Measurements from ENCODE around the gene CNIH3.
A peak's percentile ranks its signal among the peaks of the same experiment; 100 is the strongest.

Gene CNIH3

GRCh38 chr1:224726441-224727182 is 110.5 kb downstream of the CNIH3 start:
- DNase-seq = peak; percentile 92

GRCh38 chr1:224727351-224728289 is 111.5 kb downstream of the CNIH3 start:
- no peak for DNase-seq

DNA sequence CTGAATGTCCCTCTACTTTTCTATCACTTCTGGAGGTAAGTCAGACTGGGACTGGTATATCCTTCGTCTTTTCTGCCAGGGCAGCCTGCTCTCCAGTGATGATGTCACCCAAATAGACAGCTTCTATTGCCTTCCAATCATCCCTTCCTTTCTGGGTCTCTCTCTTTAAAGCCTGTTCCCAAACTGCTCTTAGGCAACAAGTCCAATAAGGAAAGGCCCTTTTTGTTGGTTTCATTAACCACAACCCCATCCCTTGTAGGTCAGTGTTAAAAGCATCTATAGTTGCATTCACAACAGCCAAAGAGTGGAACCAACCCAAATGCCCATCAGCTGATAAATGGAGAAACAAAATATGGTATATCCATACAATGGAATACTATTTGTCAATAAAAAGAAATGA is 114.4 kb downstream of the CNIH3 start:
- DNase-seq = no peak

GRCh38 chr1:224730965-224731364 is 114.8 kb downstream of the CNIH3 start:
- no peak for DNase-seq

- DNase-seq = no peak
Measured at GRCh38 chr1:224731633-224732032, 115.5 kb downstream of the CNIH3 start.

GRCh38 chr1:224732377-224733026 is 116.4 kb downstream of the CNIH3 start:
- DNase-seq = no peak

DNA sequence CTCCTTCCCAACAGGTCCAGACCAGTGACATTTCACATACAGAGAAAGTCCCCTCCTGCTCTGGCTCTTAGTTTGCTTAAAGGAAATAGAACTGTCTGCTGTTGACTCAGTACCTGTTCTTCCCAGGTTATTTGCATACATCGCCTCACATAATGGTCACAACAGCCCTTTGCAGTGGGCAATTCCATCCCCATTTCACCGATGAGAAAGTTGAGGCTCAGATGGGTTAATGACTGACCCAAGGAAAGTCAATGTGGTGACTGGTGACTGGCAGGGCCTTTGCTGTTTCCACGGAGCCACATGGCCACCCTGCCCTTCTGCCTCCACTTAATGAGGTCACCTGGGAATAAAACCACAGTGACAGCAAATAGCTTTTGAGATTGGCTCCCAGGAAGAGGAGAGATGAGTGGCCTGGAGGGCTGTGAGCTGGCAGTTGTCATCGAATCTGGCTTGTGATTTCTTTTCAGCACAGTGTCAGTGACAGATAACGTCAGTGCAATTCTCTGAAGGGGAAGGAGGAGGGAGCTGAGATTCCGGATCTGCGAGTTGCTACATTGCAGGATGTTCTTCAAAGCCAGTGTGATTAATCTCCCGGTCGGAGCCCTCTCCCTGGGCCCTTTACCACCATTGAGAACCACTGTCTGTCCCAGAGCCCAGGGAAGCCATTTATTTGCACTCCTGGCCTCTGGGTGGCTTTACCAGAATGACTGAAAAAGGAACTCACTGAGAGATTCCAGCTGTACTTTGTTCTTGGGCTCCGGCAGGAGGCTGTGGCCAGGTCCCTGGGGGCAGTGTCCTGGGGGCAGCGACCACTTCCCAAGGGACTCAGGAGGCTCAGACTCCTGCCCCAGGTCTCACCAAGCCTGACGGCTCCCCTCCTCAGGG is 117.2 kb downstream of the CNIH3 start:
- DNase-seq = peak; percentile 75

DNA sequence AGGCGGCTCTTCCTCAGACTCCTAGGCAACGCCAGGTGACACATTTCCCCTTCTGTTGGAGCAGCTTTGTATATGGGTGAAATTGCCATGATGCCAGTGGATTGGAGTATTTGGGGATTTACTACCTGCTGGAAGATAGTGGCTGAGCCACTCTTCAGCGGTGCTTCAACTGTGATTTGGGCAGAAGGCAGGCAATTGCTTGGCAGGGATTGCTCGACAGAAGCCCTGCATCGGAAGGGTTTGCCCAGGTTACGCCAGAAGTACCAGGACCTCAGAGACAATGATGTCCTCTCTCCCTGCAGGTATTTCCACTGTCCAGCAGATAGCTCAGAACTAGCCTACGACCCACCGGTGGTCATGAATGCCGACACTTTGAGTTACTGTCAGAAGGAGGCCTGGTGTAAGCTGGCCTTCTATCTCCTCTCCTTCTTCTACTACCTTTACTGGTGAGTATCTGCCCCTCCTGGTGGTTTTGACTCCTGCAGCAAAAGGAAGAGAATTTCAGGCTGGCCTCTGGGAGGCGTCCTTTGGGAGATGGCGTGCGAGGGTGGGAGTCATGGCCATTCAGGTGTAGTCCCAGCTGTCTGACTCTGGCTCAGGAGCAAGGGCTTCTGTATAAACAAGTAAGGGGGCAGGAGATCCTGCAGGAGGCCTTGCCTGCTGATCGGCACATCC is 118.3 kb downstream of the CNIH3 start:
- no peak for DNase-seq

- DNase-seq = no peak
Measured at GRCh38 chr1:224735159-224735558, 119.0 kb downstream of the CNIH3 start.

DNA sequence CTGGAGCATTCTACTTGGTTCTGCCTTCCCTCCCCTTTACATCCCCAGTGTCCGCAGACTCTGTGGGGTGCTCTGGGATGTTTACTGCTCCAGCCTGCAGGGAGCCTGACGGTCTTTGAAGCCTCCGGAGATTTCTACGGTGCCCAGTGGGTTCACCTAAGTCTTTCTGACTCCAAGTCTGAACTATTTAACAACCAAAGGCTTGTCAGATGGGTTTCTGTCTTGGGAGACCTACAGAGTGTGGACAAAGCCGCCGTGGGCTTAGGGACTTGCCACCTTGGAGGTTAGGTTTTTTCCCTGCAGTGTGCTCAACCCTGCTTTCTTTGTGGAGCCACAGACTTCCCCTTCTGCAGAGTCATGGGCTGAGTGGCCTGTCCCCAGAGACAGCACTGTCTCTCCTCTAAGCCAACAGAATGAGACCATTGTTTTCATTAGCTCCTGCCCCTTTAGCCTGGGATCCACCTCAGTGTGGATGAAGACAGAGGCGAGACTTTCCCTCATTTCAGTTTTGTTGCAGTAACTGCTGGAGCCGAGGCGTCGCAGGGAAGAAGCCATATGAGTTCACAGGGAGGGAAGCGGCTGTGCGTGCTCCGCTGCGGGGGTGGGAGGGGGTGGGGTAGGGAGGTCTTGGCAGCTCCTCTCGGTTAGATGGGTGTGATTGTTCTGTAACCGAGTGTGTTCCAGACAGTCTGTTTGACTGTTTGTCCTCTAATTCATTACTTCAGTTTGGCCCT is 120.7 kb downstream of the CNIH3 start:
- peak; percentile 86 for DNase-seq

- DNase-seq = peak; percentile 9
Measured at GRCh38 chr1:224737353-224737727, 121.2 kb downstream of the CNIH3 start.

DNA sequence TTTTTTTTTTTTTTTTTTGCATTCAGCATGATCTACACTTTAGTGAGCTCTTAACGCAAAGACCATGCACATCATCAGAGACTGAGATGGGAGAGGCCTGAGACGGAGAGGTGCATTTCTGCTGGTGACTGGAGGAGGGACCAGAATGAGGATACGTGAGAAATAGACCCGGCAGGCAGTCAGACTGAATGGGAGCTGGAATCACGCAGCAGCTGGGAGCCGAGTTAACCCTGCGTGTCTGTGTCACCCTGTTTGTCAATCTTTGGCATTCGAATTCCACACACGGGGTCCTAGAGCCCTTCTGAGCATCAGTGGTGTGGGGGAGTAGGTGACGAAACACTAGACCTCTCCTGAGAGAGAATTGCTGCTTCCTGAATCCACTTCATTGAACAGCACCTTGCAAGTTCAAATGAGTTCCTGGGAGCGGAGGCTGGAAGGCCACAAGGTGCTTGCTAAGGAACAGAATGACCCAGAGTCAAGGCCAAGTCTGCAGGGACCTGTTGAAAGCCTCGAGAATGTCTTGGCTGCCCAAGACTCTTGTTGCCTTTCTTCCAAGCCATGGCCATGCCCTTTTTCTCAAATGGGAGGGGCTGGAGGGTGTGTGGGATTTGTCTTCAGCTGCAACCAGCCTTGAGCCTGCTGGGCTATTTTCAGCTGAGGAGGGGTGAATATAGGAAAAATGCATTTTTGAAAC is 123.3 kb downstream of the CNIH3 start:
- DNase-seq = no peak

GRCh38 chr1:224739997-224740684 is 124.0 kb downstream of the CNIH3 start:
- no peak for DNase-seq

GRCh38 chr1:224740685-224741052 is 124.6 kb downstream of the CNIH3 start:
- DNase-seq = no peak

DNA sequence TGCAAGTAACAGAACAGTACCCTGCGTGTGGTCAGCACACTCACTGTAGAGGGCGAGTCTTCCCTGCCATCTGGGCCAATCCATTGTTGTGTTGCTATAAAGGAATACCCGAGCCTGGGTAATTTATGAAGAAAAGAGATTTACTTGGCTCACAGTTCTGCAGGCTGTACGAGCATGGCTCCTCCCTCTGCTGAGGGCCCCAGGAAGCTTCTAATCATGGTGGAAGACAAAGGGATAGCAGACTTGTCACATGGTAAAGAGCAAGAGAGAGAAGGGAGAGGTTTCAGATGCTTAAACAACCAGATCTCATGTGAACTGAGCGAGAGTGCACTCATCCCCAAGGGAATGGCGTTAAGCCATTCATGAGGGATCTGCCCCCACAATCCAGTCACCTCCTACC is 126.2 kb downstream of the CNIH3 start:
- DNase-seq = no peak

DNA sequence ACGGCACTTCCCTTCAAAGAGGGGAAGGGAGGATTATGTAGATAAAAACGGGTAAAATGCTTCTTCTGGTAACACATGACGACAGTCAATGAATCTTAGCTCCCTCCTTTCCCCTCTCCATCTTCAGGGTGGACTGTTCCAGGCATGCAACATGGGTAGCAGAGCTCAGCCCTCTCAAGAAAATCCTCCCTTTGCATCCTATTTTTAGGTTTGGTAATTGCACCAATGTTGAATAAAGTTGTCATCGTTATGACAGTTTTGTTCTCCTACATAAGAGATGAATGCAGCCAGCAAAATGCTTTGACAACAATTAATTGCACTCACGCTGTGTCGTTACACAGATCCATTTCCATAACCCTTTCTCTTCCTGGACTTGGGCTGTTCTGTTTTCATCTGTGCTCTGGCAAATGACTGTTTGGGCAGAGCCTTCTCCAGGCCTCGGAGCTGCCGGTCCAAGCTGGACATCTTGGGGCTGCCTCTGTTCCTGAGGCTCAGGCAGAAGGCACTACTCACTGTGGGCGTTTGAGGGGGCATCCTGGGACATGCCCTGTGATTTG is 127.6 kb downstream of the CNIH3 start:
- no peak for DNase-seq

GRCh38 chr1:224744521-224744920 is 128.4 kb downstream of the CNIH3 start:
- DNase-seq = no peak

- no peak for DNase-seq
Measured at GRCh38 chr1:224745394-224745793, 129.3 kb downstream of the CNIH3 start.

DNA sequence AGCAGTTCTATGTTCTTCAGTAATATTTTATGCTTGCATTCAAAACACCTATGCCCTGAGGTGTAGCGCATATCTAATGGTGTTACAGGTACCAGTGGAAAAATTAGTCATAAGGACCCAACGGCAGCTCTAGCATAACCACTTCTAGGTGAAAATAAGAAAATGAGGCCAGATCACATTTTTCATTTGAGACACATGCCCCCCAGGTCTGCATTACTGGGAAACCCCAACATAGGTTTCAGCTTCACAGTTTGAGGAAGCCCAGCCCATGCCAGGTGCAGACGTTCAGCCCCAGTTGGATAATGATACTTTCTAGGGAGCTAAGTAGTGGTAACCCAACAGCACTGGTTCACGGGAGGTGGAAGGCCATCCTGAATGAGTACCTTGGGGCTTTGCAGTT is 129.8 kb downstream of the CNIH3 start:
- DNase-seq = no peak
